Body of pancreas (tissue), 4 donors: ENCODE data around the gene PKD1L1.

ENCODE experiments used
- CTCF ChIP-seq, 7 experiments: fragments of 450-650 bp in 4 of 7; fragments of 200-600 bp in 3 of 7; sonication (generic) in 3 of 7; IDR thresholded peaks; one replicate each; pipeline ENCODE4 v1.5.1; 2016 to 2019; ENCODE audit warnings: antibody characterized with exemption in 7 of 7
- POLR2A ChIP-seq, 3 donors: fragments of 450-650 bp; IDR thresholded peaks; one replicate each; pipeline ENCODE4 v1.6.1; 2016; ENCODE audit warnings: antibody characterized with exemption in 3 of 3, mild to moderate bottlenecking in 2 of 3

- TF ChIP-seq CTCF (IDR thresholded peaks at IDR 0.05) (no peak), POLR2A (IDR thresholded peaks at IDR 0.05) (no peak)
Observed at GRCh38 chr7:47734949-47735291, 213.3 kb downstream of the PKD1L1 start.
